H1 (cell line): ENCODE results near the gene CRNKL1. TPM values are rescaled to one million over a fixed set of nuclear protein-coding genes. Genes with fewer than 3 reads are reported as not detected.

Experiments
- CTCF ChIA-PET: fragments of 300-600 bp; sonication (Branson Sonifier 250); formaldehyde crosslinking; loops from one replicate; lab custom pipeline; 2021; ENCODE audit not compliant: partially characterized antibody; lab: Charles Lee
- POLR2A ChIA-PET: fragments of 300-600 bp; sonication (Branson Sonifier 250); formaldehyde crosslinking; loops from one replicate; lab custom pipeline; 2021; ENCODE audit warnings: inconsistent platforms; ENCODE audit not compliant: partially characterized antibody; lab: Charles Lee
- DNase-seq, 2 experiments: peaks; one replicate each; pipeline versions ENCODE4 v3.0.0 to v3.0.0-alpha.2; 2010 to 2022; ENCODE audit warnings: low spot score in 2 of 2, low read depth in 1 of 2, mixed read lengths in 1 of 2
- FAIRE-seq: peaks from 2 replicates; lab custom pipeline; 2011; peaks lifted over from hg19 to GRCh38; lab: Jason Lieb, UNC
- H2AFZ ChIP-seq: 2 replicates; pipeline ENCODE4 v1.8.1; 2012; ENCODE audit warnings: low read length, inconsistent platforms
- H2AK5ac ChIP-seq: 2 replicates; pipeline ENCODE4 v1.6.1; 2013; ENCODE audit warnings: low read depth, low read length
- H2BK120ac ChIP-seq: replicated peaks from 2 replicates; pipeline ENCODE3; 2013; ENCODE audit warnings: low read depth, low read length, inconsistent platforms
- H2BK12ac ChIP-seq: 2 replicates; pipeline ENCODE4 v1.6.1; 2013; ENCODE audit warnings: low read depth, low read length
- H2BK15ac ChIP-seq: 2 replicates; pipeline ENCODE4 v1.6.1; 2013; ENCODE audit warnings: low read length
- H2BK20ac ChIP-seq: 2 replicates; pipeline ENCODE4 v1.6.1; 2013; ENCODE audit warnings: low read length
- H2BK5ac ChIP-seq: 2 replicates; pipeline ENCODE4 v1.6.1; 2013; ENCODE audit warnings: low read depth, low read length
- H3K14ac ChIP-seq: 2 replicates; pipeline ENCODE4 v1.6.1; 2013; ENCODE audit warnings: inconsistent platforms; ENCODE audit not compliant: insufficient read length
- H3K18ac ChIP-seq: 2 replicates; pipeline ENCODE4 v1.6.1; 2013; ENCODE audit warnings: low read length; ENCODE audit errors: extremely low read depth
- H3K23ac ChIP-seq: 2 replicates; pipeline ENCODE4 v1.6.1; 2013; ENCODE audit warnings: inconsistent platforms; ENCODE audit not compliant: insufficient read length
- H3K23me2 ChIP-seq: 2 replicates; pipeline ENCODE4 v1.6.1; 2013; ENCODE audit warnings: low read depth, low read length
- H3K27ac ChIP-seq: 2 replicates; pipeline ENCODE4 v1.6.1; 2011; ENCODE audit warnings: low read depth, low read length, inconsistent platforms
- H3K27me3 ChIP-seq, 4 experiments: replicated peaks in 1 of 4; 1 replicate in 1 of 4; 2 replicates in 3 of 4; pipeline versions ENCODE4 v1.6.1 to v1.8.1; 2011 to 2013; ENCODE audit warnings: low read length in 3 of 4, mild to moderate bottlenecking in 3 of 4, inconsistent platforms in 2 of 4, mixed read lengths in 2 of 4, moderate library complexity in 1 of 4; ENCODE audit not compliant: control insufficient read depth in 3 of 4, insufficient read depth in 3 of 4; ENCODE audit errors: extremely low read depth in 1 of 4
- H3K36me3 ChIP-seq, 4 experiments: 2 replicates each; pipeline versions ENCODE4 v1.6.1 to v1.8.1; 2011 to 2013; ENCODE audit warnings: mild to moderate bottlenecking in 4 of 4, low read length in 3 of 4, moderate library complexity in 2 of 4, control low read depth in 1 of 4, inconsistent platforms in 1 of 4; ENCODE audit not compliant: insufficient read depth in 4 of 4, control insufficient read depth in 2 of 4
- H3K4ac ChIP-seq: replicated peaks from 2 replicates; pipeline ENCODE3; 2013; ENCODE audit warnings: low read length, low read depth, mixed read lengths, inconsistent platforms; ENCODE audit not compliant: insufficient read length
- H3K4me1 ChIP-seq, 4 experiments: replicated peaks in 1 of 4; 1 replicate in 1 of 4; 2 replicates in 3 of 4; pipeline versions ENCODE4 v1.6.1 to v1.8.1; 2011 to 2013; ENCODE audit warnings: low read length in 3 of 4, inconsistent platforms in 2 of 4, mixed read lengths in 1 of 4; ENCODE audit not compliant: insufficient read depth in 4 of 4, control insufficient read depth in 3 of 4
- H3K4me2 ChIP-seq, 2 experiments: 2 replicates each; pipeline versions ENCODE4 v1.6.1 to v1.8.1; 2011 to 2013; ENCODE audit warnings: low read depth in 2 of 2, low read length in 2 of 2, control low read depth in 1 of 2, inconsistent platforms in 1 of 2, mild to moderate bottlenecking in 1 of 2; ENCODE audit not compliant: insufficient read depth in 1 of 2
- H3K4me3 ChIP-seq, 4 experiments: fragments of 200-600, 300-600 bp in 1 of 4; sonication (generic), shearing (Covaris generic), sonication (Bioruptor Twin) in 1 of 4; 2 replicates each; pipeline versions ENCODE4 v1.5.1 to v1.8.1; 2011 to 2016; ENCODE audit warnings: low read length in 4 of 4, low read depth in 3 of 4, control low read depth in 2 of 4, inconsistent platforms in 2 of 4, mild to moderate bottlenecking in 2 of 4, mixed read lengths in 1 of 4, moderate library complexity in 1 of 4; ENCODE audit not compliant: insufficient read depth in 2 of 4; ENCODE audit errors: extremely low read depth in 1 of 4
- H3K56ac ChIP-seq: replicated peaks from 2 replicates; pipeline ENCODE3; 2013; ENCODE audit warnings: low read depth, mild to moderate bottlenecking, mixed read lengths, low read length, inconsistent platforms; ENCODE audit not compliant: insufficient read length
- H3K79me1 ChIP-seq: 2 replicates; pipeline ENCODE4 v1.6.1; 2013; ENCODE audit warnings: low read depth, low read length, control low read depth
- H3K79me2 ChIP-seq, 2 experiments: 2 replicates each; pipeline versions ENCODE4 v1.6.1 to v1.8.1; 2012 to 2013; ENCODE audit warnings: low read length in 2 of 2, mild to moderate bottlenecking in 2 of 2, inconsistent platforms in 1 of 2; ENCODE audit not compliant: insufficient read depth in 2 of 2, control insufficient read depth in 1 of 2
- H3K9ac ChIP-seq, 4 experiments: replicated peaks in 1 of 4; 1 replicate in 1 of 4; 2 replicates in 3 of 4; pipeline versions ENCODE4 v1.6.1 to v1.8.1; 2011 to 2013; ENCODE audit warnings: low read depth in 3 of 4, low read length in 3 of 4, control low read depth in 2 of 4, mild to moderate bottlenecking in 2 of 4, moderate library complexity in 2 of 4, inconsistent platforms in 1 of 4; ENCODE audit errors: extremely low read depth in 1 of 4
- H3K9me3 ChIP-seq, 2 experiments: 2 replicates each; pipeline versions ENCODE4 v1.6.1 to v1.8.1; 2012 to 2013; ENCODE audit warnings: mild to moderate bottlenecking in 2 of 2, moderate library complexity in 2 of 2, control low read depth in 1 of 2, inconsistent platforms in 1 of 2, low read depth in 1 of 2, low read length in 1 of 2, mixed read lengths in 1 of 2; ENCODE audit not compliant: insufficient read depth in 2 of 2
- H4K20me1 ChIP-seq, 2 experiments: replicated peaks in 1 of 2; 2 replicates each; pipeline versions ENCODE3 to v1.8.1; 2011 to 2013; ENCODE audit warnings: inconsistent platforms in 2 of 2, low read length in 2 of 2, mild to moderate bottlenecking in 1 of 2; ENCODE audit not compliant: insufficient read depth in 2 of 2, control insufficient read depth in 1 of 2
- H4K5ac ChIP-seq: 2 replicates; pipeline ENCODE4 v1.6.1; 2013; ENCODE audit warnings: low read length, low read depth, mixed read lengths, inconsistent platforms; ENCODE audit not compliant: insufficient read length
- H4K8ac ChIP-seq: 2 replicates; pipeline ENCODE4 v1.8.0; 2013; ENCODE audit warnings: mild to moderate bottlenecking, moderate library complexity, low read length, inconsistent platforms; ENCODE audit not compliant: insufficient read depth; ENCODE audit errors: extremely low read depth
- H4K91ac ChIP-seq: replicated peaks from 2 replicates; pipeline ENCODE3; 2013; ENCODE audit warnings: low read length, mixed read lengths, inconsistent platforms; ENCODE audit not compliant: insufficient read length
- CBX5 ChIP-seq: fragments of 300-800, 300-1000 bp; sonication (generic); IDR thresholded peaks from 2 replicates; pipeline ENCODE4 v1.7.1; 2016; ENCODE audit warnings: antibody characterized with exemption, low read length, low read depth
- EGR1 ChIP-seq: IDR thresholded peaks from 2 replicates; pipeline ENCODE4 v1.6.1; 2011; ENCODE audit warnings: low read depth, low read length, borderline replicate concordance
- EZH2 ChIP-seq: fragments of 200-600 bp; sonication (generic); IDR thresholded peaks from 2 replicates; pipeline ENCODE4 v1.7.1; 2012; ENCODE audit warnings: low read depth, mild to moderate bottlenecking, moderate library complexity, low read length, inconsistent platforms; ENCODE audit not compliant: severe bottlenecking
- HDAC6 ChIP-seq: IDR thresholded peaks from one replicate; pipeline ENCODE4 v1.7.1; 2012; ENCODE audit warnings: low read depth, mild to moderate bottlenecking, inconsistent platforms, low read length, moderate library complexity
- KDM1A ChIP-seq: fragments of 200-600, 300-600 bp; sonication (generic); IDR thresholded peaks from 2 replicates; pipeline ENCODE4 v1.7.1; 2016; ENCODE audit warnings: mild to moderate bottlenecking, low read length, borderline replicate concordance
- SIN3A ChIP-seq, 2 experiments: IDR thresholded peaks in 1 of 2; conservative IDR thresholded peaks in 1 of 2; 2 replicates each; pipeline ENCODE4 v1.6.1; 2011 to 2012; ENCODE audit warnings: low read length in 2 of 2, improper control_type of control experiment in 1 of 2, low read depth in 1 of 2, mild to moderate bottlenecking in 1 of 2
- SIRT6 ChIP-seq: IDR thresholded peaks from one replicate; pipeline ENCODE4 v1.7.1; 2012; ENCODE audit warnings: low read length, inconsistent platforms
- TEAD4 ChIP-seq: IDR thresholded peaks from 2 replicates; pipeline ENCODE4 v1.6.1; 2012; ENCODE audit warnings: low read depth, low read length, inconsistent platforms, mixed read lengths
- YY1 ChIP-seq: IDR thresholded peaks from 2 replicates; pipeline ENCODE4 v1.6.1; 2011; ENCODE audit warnings: low read depth, mild to moderate bottlenecking, low read length
- whole genome bisulfite sequencing, 2 experiments: shearing (Covaris generic) in 1 of 2; methylation state at CpG; one replicate each; pipeline versions ENCODE4 v1.1.6 to v1.1.7; 2013 to 2015; ENCODE audit warnings: low lambda C conversion rate in 2 of 2, mixed read lengths in 2 of 2, inconsistent platforms in 1 of 2, low coverage in 1 of 2, missing lambda C conversion rate in 1 of 2; ENCODE audit not compliant: insufficient replicate concordance in 2 of 2, insufficient coverage in 1 of 2, insufficient read length in 1 of 2; ENCODE audit errors: extremely low coverage in 1 of 2, missing lambda C conversion rate in 1 of 2; 5-methylcytosine and 5-hydroxymethylcytosine counted together
- polyA plus RNA-seq, 7 experiments: library from polyadenylated mRNA; depleted of rRNA in 3 of 7; stranded (reverse) in 5 of 7; unstranded in 2 of 7; fragments of >200 nt in 5 of 7; fragments of 200-250 nt in 2 of 7; gene quantifications; 1 replicate in 5 of 7; 2 replicates in 1 of 7; 4 replicates in 1 of 7; pipeline versions ENCODE4 v1.2.1 to v1.2.3, GENCODE V29; 2011 to 2013; ENCODE audit warnings: missing spikeins in 2 of 7, mixed read lengths in 2 of 7
- total RNA-seq: library from RNA; stranded (reverse); fragmentation: NEBNext Ultra II Directional; extraction: Animal tissue kit (Norgen Biotek cat#: 25700); gene quantifications from 2 replicates; pipeline ENCODE4 v1.2.1, GENCODE V29; 2021
- TF ChIP-seq, protein P1 (sequence below): IDR thresholded peaks from 2 replicates; pipeline ENCODE4 v1.6.1; 2012; ENCODE audit warnings: low read length, inconsistent platforms

Gene CRNKL1
- total and polyA plus RNA-seq, 2 of the 8 experiments (the other 6 are each of a cell fraction or from before 2014, with no cell fraction given) = 4.0 to 26.5 TPM

DNA sequence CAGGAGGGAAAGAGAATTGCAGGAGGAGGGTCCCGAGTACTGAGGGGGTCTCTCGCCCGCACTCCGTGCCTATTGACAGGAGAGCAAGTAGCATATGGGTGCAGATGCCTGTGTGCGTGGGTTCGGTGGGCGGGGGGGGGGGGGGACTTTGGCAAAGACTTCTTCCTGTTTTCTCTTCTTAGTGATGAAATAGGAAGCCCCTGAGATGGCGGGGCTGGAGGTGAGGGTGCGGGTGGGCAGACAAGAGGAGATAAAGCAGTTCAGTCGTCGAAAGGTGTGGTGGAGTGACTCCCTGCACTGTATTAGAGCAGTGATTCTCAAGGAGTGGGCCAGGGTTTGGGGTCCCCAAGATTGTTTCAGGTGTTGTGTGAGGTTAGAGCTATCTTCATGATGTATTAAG, 31.4 kb downstream of the CRNKL1 start:
- Histone ChIP-seq H4K8ac (no peak overlapping the region), H3K23me2 (no peaks in the 10 kb centered on the region; the same call in 1 of the 2 replicates), H3K18ac (no peak overlapping the region), H3K27me3 (no peaks in the 10 kb centered on the region), H3K14ac (no peak overlapping the region), H3K79me2 (peaks cover 13 to 76% of the 10 kb centered on the region in 2 experiments), H3K23ac (no peak overlapping the region), H2BK20ac (no peak overlapping the region), H2BK15ac (no peak overlapping the region), H2BK5ac (no peak overlapping the region), H2BK120ac (no peak overlapping the region), H4K20me1 (peaks cover 2 to 6% of the 10 kb centered on the region in 2 experiments), H3K56ac (no peak overlapping the region), H3K4me2 (no peak overlapping the region), H3K36me3 (no peaks in the 10 kb centered on the region; a peak in 2 of 8 replicates), H3K4ac (no peak overlapping the region), H3K27ac (no peak overlapping the region), H3K4me3 (no peak overlapping the region), H2BK12ac (no peak overlapping the region), H4K91ac (no peak overlapping the region), H3K4me1 (peaks cover 0 to 7% (median 2%) of the 10 kb centered on the region in 4 experiments; a peak in 3 of 7 replicates), H4K5ac (no peak overlapping the region), H2AK5ac (no peak overlapping the region), H2AFZ (no peak overlapping the region), H3K79me1 (peaks cover 36% of the 10 kb centered on the region), H3K9ac (no peak overlapping the region), H3K9me3 (no peaks in the 10 kb centered on the region)
- FAIRE-seq = no peak
- CTCF ChIA-PET = interaction anchor here (0.5 kb wide), 1 partner anchor 1291 kb away, joined by 4 read pairs; no protein-coding TSS in a partner anchor
- 98% methylated on average over 10 of the region's 11 CpGs; no CpG with 5 or more reads in 1 of the 2 experiments for WGBS, 2 experiments
- POLR2A ChIA-PET = interaction anchor here (1.1 to 1.5 kb wide), 2 partner anchors 8 to 18 kb away, joined by 3 read pairs; no protein-coding TSS in a partner anchor
- DNase-seq = no peak
- TF ChIP-seq EZH2 = no peak
- TF ChIP-seq KDM1A = no peak
- TF ChIP-seq SIRT6 = no peak
- no peak for TF ChIP-seq EGR1
- TF ChIP-seq, protein P1, sequence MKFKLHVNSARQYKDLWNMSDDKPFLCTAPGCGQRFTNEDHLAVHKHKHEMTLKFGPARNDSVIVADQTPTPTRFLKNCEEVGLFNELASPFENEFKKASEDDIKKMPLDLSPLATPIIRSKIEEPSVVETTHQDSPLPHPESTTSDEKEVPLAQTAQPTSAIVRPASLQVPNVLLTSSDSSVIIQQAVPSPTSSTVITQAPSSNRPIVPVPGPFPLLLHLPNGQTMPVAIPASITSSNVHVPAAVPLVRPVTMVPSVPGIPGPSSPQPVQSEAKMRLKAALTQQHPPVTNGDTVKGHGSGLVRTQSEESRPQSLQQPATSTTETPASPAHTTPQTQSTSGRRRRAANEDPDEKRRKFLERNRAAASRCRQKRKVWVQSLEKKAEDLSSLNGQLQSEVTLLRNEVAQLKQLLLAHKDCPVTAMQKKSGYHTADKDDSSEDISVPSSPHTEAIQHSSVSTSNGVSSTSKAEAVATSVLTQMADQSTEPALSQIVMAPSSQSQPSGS = no peak
- no peak for TF ChIP-seq HDAC6
- TF ChIP-seq SIN3A (conservative IDR thresholded peaks at IDR 0.05 in 1 of 2, IDR thresholded peaks at IDR 0.05 in 1 of 2; ENCODE audit: low read depth in 1 of 2, low read length in 2 of 2) = no peak
- TF ChIP-seq CBX5 = no peak
- no peak for TF ChIP-seq YY1
- TF ChIP-seq TEAD4 = no peak
